Bronchial epithelial cell (primary cell): ENCODE measurements around the gene EN1. TPM values are rescaled to one million over a fixed set of nuclear protein-coding genes. Genes with fewer than 3 reads are reported as not detected.

Experiments
- DNase-seq: peaks from one replicate; pipeline ENCODE4 v3.0.0-alpha.2; 2010; ENCODE audit warnings: low read depth
- FAIRE-seq: peaks from 2 replicates; lab custom pipeline; 2011; peaks lifted over from hg19 to GRCh38; lab: Jason Lieb, UNC
- H3K27me3 ChIP-seq: 2 replicates; pipeline ENCODE4 v1.5.1; 2011; ENCODE audit warnings: low read length; ENCODE audit not compliant: control insufficient read depth, insufficient read depth
- H3K36me3 ChIP-seq: 2 replicates; pipeline ENCODE4 v1.5.1; 2011; ENCODE audit warnings: low read length; ENCODE audit not compliant: control insufficient read depth, insufficient read depth
- H3K4me3 ChIP-seq: 2 replicates; pipeline ENCODE4 v1.5.1; 2011; ENCODE audit warnings: mild to moderate bottlenecking, low read depth, low read length, control low read depth
- CTCF ChIP-seq: IDR thresholded peaks from 2 replicates; pipeline ENCODE4 v1.5.1; 2011; ENCODE audit warnings: mild to moderate bottlenecking, moderate library complexity, low read length, control low read depth, inconsistent platforms; ENCODE audit not compliant: insufficient read depth, severe bottlenecking
- total RNA-seq: library from RNA; depleted of rRNA; stranded (reverse); fragments of >200 nt; gene quantifications from 2 replicates; pipeline ENCODE4 v1.2.1, GENCODE V29; 2014

EN1 gene
- total RNA-seq, 1 donor from 2014 or later, result not detected

GRCh38 chr2:118805064-118805690 lies 42.3 kb downstream of the EN1 start:
- FAIRE-seq (no peak), DNase-seq (no peak)
- Histone ChIP-seq H3K36me3 (no peaks in the 10 kb centered on the region), H3K4me3 (no peak overlapping the region), H3K27me3 (peaks cover 4% of the 10 kb centered on the region)
- TF ChIP-seq CTCF, result no peak

GRCh38 chr2:118803012-118803411 lies 44.4 kb downstream of the EN1 start:
- no peaks in the 10 kb centered on the region for H3K36me3 ChIP-seq
- H3K27me3 ChIP-seq, result peaks cover 1% of the 10 kb centered on the region
- no peak for TF ChIP-seq CTCF
- no peak overlapping the region for H3K4me3 ChIP-seq
- DNase-seq, result no peak
- peak; percentile 62 for FAIRE-seq

- Histone ChIP-seq H3K36me3 (no peaks in the 10 kb centered on the region), H3K27me3 (no peaks in the 10 kb centered on the region), H3K4me3 (no peak overlapping the region)
- FAIRE-seq (no peak), DNase-seq (no peak)
- no peak for TF ChIP-seq CTCF
Observed at GRCh38 chr2:118801151-118801550, 46.3 kb downstream of the EN1 start.

- no peak for FAIRE-seq
- no peak for DNase-seq
- no peak for TF ChIP-seq CTCF
- Histone ChIP-seq H3K36me3 (no peaks in the 10 kb centered on the region), H3K4me3 (no peak overlapping the region), H3K27me3 (no peaks in the 10 kb centered on the region)
Observed at GRCh38 chr2:118800736-118801135, 46.7 kb downstream of the EN1 start.

GRCh38 chr2:118794546-118794945 lies 52.9 kb downstream of the EN1 start:
- Histone ChIP-seq H3K4me3 (no peak overlapping the region), H3K36me3 (no peaks in the 10 kb centered on the region), H3K27me3 (no peaks in the 10 kb centered on the region)
- DNase-seq (no peak), FAIRE-seq (no peak)
- TF ChIP-seq CTCF, result no peak

Other genes with a start within 250 kb of the EN1 start
- gene MARCO, start 94.5 kb upstream of the EN1 start, total RNA-seq, result 0.13 TPM in 1 of 2 replicates, not detected in the other